Measurements from ENCODE around the gene FLOT1.
"Not testable (repeated sequence)": the region's sequence is repeated elsewhere in the genome, so short reads cannot be mapped to it uniquely, and the experiment has no call there.

The FLOT1 gene

DNA sequence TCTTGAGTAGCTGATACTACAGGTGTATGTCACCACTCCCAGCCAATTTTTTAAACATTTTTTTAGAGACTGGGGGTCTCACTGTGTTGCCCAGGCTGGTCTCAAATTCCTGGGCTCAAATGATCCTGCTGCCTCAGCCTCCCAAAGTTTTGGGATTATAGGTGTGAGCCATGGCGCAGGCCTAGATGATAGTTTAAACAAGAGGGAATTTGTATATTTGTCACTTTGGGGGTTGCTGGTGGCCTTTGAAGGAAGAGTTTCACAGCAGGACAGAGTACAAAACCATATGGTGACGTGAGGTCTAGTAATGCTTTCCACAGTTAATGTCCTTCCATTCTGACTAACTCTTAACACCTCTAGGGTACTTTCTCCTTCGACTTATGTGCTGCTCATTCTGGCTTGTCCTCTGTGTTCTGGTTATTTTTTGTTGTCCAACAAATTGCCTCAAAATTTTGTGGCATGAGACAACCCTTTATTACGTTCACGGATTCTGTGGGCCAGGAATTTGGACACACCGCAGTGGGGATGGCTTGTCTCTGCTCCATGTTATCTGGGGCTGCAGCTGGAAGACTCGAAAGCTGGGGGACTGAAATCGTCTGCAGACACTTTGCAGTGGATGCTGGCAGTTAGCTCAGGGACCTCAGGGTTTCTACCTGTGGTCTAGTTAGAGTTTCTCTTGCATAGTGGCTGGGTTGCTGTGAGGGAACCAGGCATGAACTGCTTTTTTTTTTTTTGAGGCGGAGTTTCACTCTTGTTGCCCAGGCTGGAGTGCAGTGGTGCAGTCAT lies 24.9 kb upstream of the FLOT1 start:
- DNase-seq: no peak

- DNase-seq: no peak
These were observed 24.1 kb upstream of the FLOT1 start for GRCh38 chr6:30766461-30767157.

DNA sequence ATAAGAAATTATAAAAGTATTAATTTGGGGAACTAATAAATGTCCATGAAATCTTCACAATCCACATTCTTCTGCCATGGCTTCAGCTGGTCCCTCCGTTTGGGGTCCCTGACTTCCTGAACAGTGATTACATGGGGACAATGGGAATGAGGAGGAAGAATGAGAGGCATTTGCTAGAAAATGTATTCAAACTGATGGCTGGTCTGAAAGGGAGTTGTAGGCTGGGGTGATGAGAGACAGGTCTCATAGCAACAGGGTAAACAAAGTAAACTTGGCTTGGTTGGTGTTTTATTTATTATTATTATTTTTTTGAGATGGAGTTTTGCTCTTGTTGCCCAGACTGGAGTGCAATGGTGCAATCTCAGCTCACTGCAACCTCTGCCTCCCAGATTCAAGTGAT lies 23.0 kb upstream of the FLOT1 start:
- DNase-seq: not testable (repeated sequence)

GRCh38 chr6:30764490-30765043 lies 22.1 kb upstream of the FLOT1 start:
- not testable (repeated sequence) for DNase-seq

DNA sequence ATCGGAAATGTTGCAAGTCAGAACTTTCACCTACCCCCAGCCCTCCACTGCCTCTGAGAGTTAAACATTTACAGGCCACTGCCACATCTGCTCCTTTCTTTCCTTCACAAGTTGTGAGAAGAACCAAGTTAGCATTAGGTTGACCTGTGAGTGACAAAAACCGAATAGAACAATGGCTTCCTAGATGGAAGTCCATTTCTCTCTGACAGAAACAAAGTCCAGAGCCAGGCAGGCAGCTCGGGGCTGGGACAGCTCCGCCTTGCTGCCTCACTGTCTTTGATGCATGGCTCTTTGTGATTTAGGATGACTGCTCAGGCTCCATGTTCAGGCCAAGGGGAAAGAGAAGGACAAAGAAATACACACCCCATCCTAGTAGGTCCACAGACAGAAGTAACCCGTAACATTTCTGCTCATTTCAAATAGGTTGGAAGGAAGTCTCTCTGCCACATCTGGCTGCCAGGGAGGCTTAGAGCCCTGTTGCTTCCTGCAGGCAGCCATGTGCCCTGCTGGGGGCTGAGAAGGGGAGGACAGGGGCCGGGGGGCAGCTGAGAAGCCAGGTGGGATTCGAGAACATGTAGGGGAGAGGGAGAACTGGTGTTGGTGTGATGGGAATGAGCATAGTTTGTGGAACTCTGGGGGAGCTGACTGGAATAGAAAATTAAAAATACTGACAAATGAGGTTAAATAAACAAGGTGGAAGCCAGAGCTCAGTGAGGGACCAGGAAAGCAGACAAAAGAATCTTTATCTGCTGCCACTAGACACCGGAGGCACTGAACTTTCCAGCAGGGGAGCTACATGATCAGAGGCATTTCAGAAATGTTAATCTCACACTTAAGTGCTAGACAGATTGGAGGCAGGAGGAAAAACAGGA lies 21.4 kb upstream of the FLOT1 start:
- DNase-seq: no peak

DNA sequence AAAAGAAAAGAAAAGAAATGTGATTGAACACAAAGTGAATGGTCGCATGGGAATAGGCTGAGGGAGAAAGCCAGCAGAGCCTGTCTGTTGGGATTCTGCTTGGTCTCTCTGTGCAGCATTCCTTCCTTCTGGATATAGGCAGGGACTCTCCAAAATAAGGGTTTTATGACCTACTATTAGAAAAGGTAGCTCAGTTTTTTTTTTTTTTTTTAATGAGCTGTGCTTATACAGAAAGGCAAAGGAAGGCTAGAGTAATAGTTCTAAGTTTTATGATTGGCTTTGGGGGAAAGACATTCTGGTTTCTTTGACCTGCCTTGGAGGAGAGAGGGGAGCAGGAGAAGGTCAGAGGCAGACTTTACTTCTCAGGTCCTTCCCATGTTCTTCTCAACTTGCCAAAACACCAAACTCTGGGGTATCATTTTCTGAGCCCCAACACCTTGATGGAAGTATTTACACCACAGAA lies 20.7 kb upstream of the FLOT1 start:
- DNase-seq: no peak

GRCh38 chr6:30761791-30762429 lies 19.4 kb upstream of the FLOT1 start:
- no peak for DNase-seq

GRCh38 chr6:30760549-30760948 lies 18.1 kb upstream of the FLOT1 start:
- no peak for DNase-seq

DNA sequence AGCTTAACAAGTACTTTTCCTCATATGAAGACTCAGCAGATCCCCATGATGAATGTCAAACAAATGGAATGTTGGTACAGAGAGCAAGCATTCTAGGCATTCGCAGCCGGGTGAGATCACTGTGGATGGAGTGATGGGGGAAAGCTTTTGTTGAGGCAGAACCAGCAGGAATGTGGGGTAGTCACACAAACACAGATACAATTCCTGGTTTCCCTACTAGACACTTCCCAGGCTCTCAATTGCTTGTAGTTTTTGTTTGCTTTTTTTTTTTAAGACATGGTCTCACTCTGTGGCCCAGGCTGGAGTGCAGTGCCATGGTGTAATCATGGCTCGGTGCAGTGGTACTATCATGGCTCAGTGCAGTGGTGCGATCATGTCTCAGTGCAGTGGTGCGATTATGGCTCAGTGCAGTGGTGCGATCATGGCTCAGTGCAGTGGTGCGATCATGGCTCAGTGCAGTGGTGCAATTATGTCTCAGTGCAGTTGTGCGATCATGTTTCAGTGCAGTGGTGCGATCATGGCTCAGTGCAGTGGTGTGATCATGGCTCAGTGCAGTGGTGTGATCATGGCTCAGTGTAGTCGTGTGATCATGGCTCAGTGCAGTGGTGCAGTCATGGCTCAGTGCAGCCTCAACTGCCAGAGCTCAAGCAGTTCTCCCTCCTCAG lies 17.2 kb upstream of the FLOT1 start:
- no peak for DNase-seq

DNA sequence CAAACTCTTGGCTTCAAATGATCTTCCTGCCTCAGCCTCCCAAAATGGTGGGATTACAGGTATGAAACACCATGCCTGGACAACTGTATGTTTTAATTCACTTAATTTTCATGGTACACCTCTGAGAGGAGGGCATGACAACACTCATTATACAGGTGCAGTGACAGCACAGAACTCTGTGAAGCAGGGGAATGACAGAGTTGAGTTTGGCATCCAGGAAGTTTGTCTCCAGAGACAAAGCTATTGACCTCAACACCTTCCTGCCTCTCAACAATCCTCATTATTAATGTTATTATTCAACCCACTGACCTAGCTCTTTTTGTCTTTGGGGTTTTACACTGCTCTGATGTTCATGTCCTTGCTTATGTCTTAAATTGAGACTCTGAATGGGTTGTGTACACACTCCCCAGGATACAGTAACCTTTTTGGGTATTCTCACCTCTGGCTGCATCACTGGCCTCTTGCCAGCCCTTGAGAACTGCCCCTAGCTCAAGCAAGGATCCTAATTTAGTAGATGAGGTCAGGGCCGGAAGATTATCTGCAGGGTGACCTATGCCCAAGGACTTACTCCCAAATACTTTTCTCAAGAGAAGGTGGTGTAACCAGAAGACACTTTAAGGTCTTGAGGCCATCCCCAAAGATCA lies 14.9 kb upstream of the FLOT1 start:
- no peak for DNase-seq

DNA sequence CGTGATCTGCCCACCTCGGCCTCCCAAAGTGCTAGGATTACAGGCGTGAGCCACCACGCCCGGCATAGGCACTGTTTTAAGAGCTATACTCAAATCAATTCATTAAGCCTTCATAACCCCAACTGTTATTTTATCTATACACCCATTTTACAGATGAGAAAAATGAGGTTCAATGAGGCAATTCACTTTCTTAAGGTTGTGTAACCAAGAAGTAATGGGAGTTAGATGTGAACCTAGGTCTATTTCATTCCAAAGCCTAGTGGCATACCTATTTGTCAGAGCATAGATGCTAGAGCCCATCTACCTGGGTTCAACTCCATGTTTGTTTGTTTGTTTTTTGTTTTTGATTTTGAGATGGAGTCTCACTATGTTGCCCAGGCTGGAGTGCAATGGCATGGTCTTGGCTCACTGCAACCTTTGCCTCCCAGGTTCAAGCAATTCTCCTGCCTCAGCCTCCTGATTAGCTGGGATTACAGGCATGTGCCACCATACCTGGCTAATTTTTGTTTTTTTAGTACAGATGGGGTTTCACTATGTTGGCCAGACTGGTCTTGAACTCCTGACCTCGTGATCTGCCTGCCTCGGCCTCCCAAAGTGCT lies 14.0 kb upstream of the FLOT1 start:
- DNase-seq: not testable (repeated sequence)

DNA sequence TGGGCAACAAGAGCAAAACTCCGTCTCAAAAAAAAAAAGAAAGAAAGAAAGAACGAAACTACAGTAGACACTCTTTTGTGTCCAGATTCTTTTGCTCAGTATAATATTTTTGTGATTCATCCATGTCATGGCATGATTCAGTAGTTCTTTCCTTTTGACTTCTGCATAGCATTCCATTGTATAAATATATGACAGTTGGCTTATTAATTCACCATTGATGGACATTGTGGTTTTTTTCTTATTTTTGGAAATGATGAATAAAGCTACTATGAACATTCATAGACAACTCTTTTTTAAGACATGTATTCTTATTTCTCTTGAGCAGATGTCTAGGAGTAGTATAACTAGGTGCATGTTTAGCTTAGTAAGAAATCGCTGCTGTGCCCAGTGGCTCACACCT lies 12.1 kb upstream of the FLOT1 start:
- DNase-seq: no peak

- DNase-seq: no peak
These were observed 9.9 kb upstream of the FLOT1 start for GRCh38 chr6:30752157-30752927.

DNA sequence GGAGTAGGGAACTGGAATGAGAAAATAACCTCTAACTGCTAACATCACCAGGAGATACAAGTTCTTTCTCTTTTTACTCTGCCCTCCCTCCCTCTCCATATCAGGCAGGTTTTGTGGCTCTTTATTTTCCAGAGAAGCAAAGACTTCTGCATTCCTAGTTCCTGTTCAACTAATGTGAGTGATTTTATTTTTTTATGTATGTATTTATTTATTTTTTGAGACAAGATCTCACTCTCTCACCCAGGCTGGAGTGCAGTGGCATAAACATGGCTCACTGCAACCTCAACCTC lies 7.8 kb upstream of the FLOT1 start:
- no peak for DNase-seq

DNA sequence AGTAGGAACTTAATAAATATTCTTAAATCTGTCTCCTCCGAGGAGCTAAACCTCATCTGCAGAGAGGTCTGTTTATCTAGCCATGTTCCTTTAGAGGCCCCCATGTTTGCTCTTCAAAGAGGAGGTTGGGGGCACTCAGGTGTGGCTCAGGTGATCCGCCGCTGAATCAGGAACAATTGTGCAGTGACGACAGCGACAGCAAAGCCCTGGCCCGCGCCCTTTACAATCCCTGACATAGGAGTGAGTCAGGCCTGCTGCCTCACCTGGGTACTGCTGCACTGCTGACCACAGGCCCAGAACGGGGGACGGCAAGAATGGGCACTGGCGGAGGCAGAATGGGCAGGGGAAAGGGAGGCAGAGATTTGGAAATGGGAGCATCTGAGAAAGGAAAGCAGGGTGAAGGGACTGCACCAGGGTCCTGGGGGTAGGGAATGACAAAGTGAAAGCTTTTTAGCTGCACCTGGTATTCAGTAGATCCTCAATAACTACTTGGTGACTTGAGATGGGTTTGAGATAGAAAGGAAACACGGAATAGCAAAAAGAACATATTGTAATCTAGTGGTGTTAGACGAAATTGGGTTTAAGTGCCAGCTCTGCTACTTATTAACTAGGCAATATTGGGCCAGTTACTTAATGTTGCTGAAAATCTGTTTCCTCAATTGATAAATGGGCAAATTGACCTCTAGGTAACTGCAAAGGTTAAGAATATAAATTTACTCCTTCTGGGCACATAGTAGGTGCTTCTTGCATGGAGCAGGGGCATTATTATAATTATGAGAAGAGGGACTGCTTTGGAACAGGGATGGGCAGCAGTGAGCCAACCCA lies 7.3 kb upstream of the FLOT1 start:
- no peak for DNase-seq

DNA sequence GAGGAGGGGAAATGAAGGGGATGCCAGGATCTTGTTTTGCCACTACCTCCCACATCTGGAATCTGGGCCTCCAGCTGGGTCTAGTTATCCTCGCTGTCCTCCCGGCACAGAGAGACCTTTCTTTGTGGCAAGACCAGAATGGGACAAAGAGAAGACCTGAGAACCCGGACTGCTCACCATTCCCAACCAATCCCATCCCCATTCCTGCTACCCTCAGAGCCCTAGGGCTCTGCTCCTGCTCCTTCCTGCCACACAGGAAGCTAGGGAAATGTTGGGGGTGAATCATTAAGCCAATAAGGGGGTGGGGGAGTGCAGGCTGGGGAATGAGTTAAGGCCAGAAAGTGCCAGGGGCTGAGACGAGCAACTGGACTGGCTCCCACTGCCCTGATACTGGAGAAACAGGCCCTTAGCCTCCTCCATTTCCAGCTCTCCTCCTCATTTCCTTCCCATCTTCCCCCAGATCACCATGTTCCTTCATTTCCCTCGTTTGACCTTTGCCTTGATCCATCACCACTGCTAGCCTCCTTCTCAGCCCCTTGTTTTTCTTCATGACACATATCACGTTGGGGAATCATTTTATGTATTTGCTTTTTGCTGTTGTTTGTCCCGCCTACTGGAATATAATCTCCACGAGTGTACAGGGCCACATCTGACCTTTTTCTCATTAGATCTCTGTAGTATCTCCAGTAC lies 6.5 kb upstream of the FLOT1 start:
- no peak for DNase-seq

- DNase-seq: no peak
These were observed 5.6 kb upstream of the FLOT1 start for GRCh38 chr6:30747902-30748769.

DNA sequence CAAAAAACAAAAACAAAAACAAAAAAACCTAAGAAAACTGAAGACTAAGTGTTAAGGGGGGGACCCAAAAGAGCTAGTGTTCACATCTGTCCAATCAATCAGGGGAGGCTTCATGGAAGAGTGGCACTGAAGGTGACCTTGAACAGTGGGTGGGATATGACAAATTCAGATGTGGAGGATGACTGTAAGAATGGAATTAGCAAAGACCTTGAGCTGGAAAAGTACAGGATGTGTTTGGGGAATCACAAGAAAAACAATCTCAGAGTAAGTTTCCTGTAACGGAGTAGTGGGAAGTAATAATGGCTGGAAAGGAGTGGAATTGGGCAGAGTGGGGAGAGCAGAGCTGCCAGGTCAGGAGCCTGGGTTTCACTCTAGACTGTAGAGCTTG lies 4.8 kb upstream of the FLOT1 start:
- DNase-seq: no peak

All from activated CD4-positive, alpha-beta T cell treated with anti-CD3 and anti-CD28 coated beads for 1 hour (primary cell).